ENCODE results near the gene TLN1. TPM values are rescaled to one million over a fixed set of nuclear protein-coding genes. Genes with fewer than 3 reads are reported as not detected.

TLN1 gene
- total and polyA plus RNA-seq, 2 donors (not counting 1 experiment from before 2014, with no cell fraction given): 102 to 280 TPM

GRCh38 chr9:35664531-35665470 lies 67.2 kb downstream of the TLN1 start, which contains the start of gene ARHGEF39:
Gene ARHGEF39, minus strand, starts transcription at chr9:35665195. Its CDS starts 26 bp downstream, at chr9:35665169.
- peak; percentile 62 for DNase-seq
- H3K36me3 ChIP-seq (replicated peaks in 1 of 2; ENCODE audit: control extremely low read depth in 1 of 2, control insufficient read depth in 1 of 2, extremely low read depth in 1 of 2, insufficient read depth in 2 of 2, low read length in 1 of 2): peaks cover 0 to 14% of the 10 kb centered on the region in 2 experiments
- Mint-ChIP-seq H3K4me1 (peaks cover 61% of the 10 kb centered on the region), H3K9me3 (ENCODE audit: insufficient read depth) (no peaks in the 10 kb centered on the region), H3K27me3 (no peaks in the 10 kb centered on the region), H3K4me3 (peak within 1 kb of the TSS; percentile 88), H3K27ac (peak within 1 kb of the TSS; percentile 55)
- H3K4me2 ChIP-seq (replicated peaks; ENCODE audit: low read depth, low read length, poor library complexity, severe bottlenecking): peak within 1 kb of the TSS; percentile 85
- no peak for TF ChIP-seq EZH2 (IDR thresholded peaks at IDR 0.05; ENCODE audit: borderline replicate concordance, insufficient read depth, low read depth, low read length, poor library complexity, severe bottlenecking)
- no peak for TF ChIP-seq CTCF (IDR thresholded peaks at IDR 0.05)
- no peaks in the 10 kb centered on the region for H4K20me1 ChIP-seq (ENCODE audit: control insufficient read depth, insufficient read depth, low read length, poor library complexity, severe bottlenecking)
- H3K9me3 ChIP-seq (ENCODE audit: control extremely low read depth in 1 of 3, control insufficient read depth in 2 of 3, insufficient read depth in 1 of 3, low read length in 2 of 3): no peaks in the 10 kb centered on the region
- ATAC-seq (ENCODE audit: low read depth): peak; percentile 78
- peaks cover 12% of the 10 kb centered on the region for H3K79me2 ChIP-seq (ENCODE audit: control insufficient read depth, insufficient read depth, low read length)
- H3K9ac ChIP-seq (ENCODE audit: low read length): peak within 1 kb of the TSS; percentile 71
- H3K27ac ChIP-seq (ENCODE audit: low read length in 2 of 2): peak within 1 kb of the TSS in 1 of 2 donors; percentile 2
- ChIA-PET CTCF (interaction anchor here (0.7 to 15.0 kb wide), 16 partner anchors 9 to 471 kb away, joined by 3 to 268 read pairs (median 4); partner anchors contain the start of genes CD72, CREB3, GBA2 and GLIPR2), POLR2A (interaction anchor here (0.7 to 1.8 kb wide), 5 partner anchors 17 to 52 kb away, joined by 3 to 6 read pairs (median 5); no protein-coding TSS in a partner anchor)
- H2AFZ ChIP-seq (ENCODE audit: insufficient read depth, low read depth, low read length, poor library complexity, severe bottlenecking): peak within 1 kb of the TSS; percentile 83
- intact Hi-C loops (cut with micrococcal nuclease): no loop called here
- peak within 1 kb of the TSS; percentile 50 to 78 (median 60) for H3K4me3 ChIP-seq (ENCODE audit: control extremely low read depth in 1 of 5, extremely low read depth in 1 of 5, insufficient read depth in 1 of 5, low read depth in 2 of 5, low read length in 4 of 5)
- WGBS (ENCODE audit: insufficient coverage): 8% methylated on average over 57 of the region's 58 CpGs
- no peaks in the 10 kb centered on the region for H3K27me3 ChIP-seq (replicated peaks in 1 of 4; ENCODE audit: control extremely low read depth in 1 of 4, control insufficient read depth in 3 of 4, insufficient read depth in 4 of 4, low read length in 3 of 4)
- peaks cover 38 to 57% of the 10 kb centered on the region in 2 donors for H3K4me1 ChIP-seq (ENCODE audit: control insufficient read depth in 2 of 2, insufficient read depth in 2 of 2, low read length in 2 of 2)
